Kidney (tissue), 14 donors: Measurements from ENCODE around the gene RALGAPB. TPM values are rescaled to one million over a fixed set of nuclear protein-coding genes. Genes with fewer than 3 reads are reported as not detected.

Experiments
- DNase-seq, 5 donors: peaks; one replicate each; pipeline ENCODE4 v3.0.0-alpha.2; 2013 to 2020
- FAIRE-seq: peaks from 2 replicates; lab custom pipeline; 2012; peaks lifted over from hg19 to GRCh38; lab: Jason Lieb, UNC
- H3K27ac ChIP-seq, 2 donors: one replicate each; pipeline ENCODE4 v1.7.0; 2013; ENCODE audit warnings: low read depth in 2 of 2, low read length in 2 of 2, inconsistent platforms in 1 of 2
- H3K27me3 ChIP-seq: one replicate; pipeline ENCODE4 v1.7.1; 2013; ENCODE audit warnings: low read length, inconsistent platforms; ENCODE audit not compliant: control insufficient read depth, insufficient read depth
- H3K36me3 ChIP-seq, 3 donors: one replicate each; pipeline versions ENCODE4 v1.7.0 to v1.7.1; 2013; ENCODE audit warnings: low read length in 3 of 3, control low read depth in 1 of 3, inconsistent platforms in 1 of 3; ENCODE audit not compliant: insufficient read depth in 3 of 3, control insufficient read depth in 2 of 3
- H3K4me1 ChIP-seq, 3 donors: one replicate each; pipeline versions ENCODE4 v1.7.0 to v1.7.1; 2013; ENCODE audit warnings: low read length in 3 of 3, inconsistent platforms in 1 of 3, low read depth in 1 of 3; ENCODE audit not compliant: control insufficient read depth in 2 of 3, insufficient read depth in 2 of 3
- H3K4me3 ChIP-seq, 3 donors: one replicate each; pipeline versions ENCODE4 v1.7.0 to v1.8.1; 2013; ENCODE audit warnings: low read length in 3 of 3, control low read depth in 1 of 3, inconsistent platforms in 1 of 3
- H3K9ac ChIP-seq, 3 donors: one replicate each; pipeline versions ENCODE4 v1.7.0 to v1.7.1; 2013; ENCODE audit warnings: low read length in 3 of 3, control low read depth in 1 of 3, inconsistent platforms in 1 of 3
- H3K9me3 ChIP-seq, 3 donors: one replicate each; pipeline versions ENCODE4 v1.7.0 to v1.7.1; 2013; ENCODE audit warnings: low read length in 3 of 3, control low read depth in 1 of 3, inconsistent platforms in 1 of 3; ENCODE audit not compliant: control insufficient read depth in 2 of 3, insufficient read depth in 1 of 3
- intact Hi-C: fragments of 100-400 bp; cut with DNase I; formaldehyde crosslinking; loops from one replicate; pipeline ENCODE4 v1.11.1; 2022
- polyA plus RNA-seq: library from polyadenylated mRNA; stranded (reverse); fragments of 350-450 nt; fragmentation: Illumina TruSeq; extraction: RNeasy Lipid Tissue Mini Kit (QIAGEN cat#74804); gene quantifications from one replicate; pipeline ENCODE4 v1.2.3, GENCODE V29; 2014; ENCODE audit warnings: low read depth, low replicate concordance; ENCODE audit not compliant: insufficient read depth
- total RNA-seq: library from RNA; stranded (reverse); fragmentation: NEBNext Ultra II Directional; extraction: Animal tissue kit (Norgen Biotek cat#: 25700); gene quantifications from one replicate; pipeline ENCODE4 v1.2.1, GENCODE V29; 2021
- TF ChIP-seq, protein P1 (sequence below): IDR thresholded peaks from 3 replicates; pipeline ENCODE4 v1.5.1; 2012; ENCODE audit warnings: mild to moderate bottlenecking, moderate library complexity, borderline replicate concordance; ENCODE audit not compliant: insufficient read depth; ENCODE audit errors: extremely low read depth
- donor health status: control.
- donor health status: control.
- donor health status: control.
- donor health status: control.
- donor health status: control.
- donor health status: DM: yes; HTN: yes; CAD: no.
- donor health status: Normal renal cell carcinoma (clear cell type).

RALGAPB gene
- total and polyA plus RNA-seq, 2 donors from 2014 or later, result 9.4 to 43.3 TPM

DNA sequence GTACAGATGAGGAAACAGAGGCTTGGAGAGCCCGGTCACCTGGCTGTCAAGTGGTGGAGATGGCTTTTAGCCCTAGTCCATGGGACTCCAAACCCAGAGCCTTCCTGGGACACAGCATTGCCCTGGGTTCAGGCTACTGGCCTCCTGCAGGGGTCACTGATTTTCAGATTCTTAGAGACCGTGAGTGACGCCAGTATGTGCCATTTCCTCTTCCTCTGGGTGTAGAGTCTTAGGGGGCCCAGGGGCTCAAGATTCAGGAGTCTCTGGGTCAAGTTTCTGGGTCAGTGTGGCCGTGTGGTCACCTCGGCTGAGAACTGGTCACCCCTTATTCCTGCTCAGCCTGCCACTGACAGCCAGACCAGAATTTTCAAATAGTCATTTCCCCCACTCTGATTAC lies 129.5 kb downstream of the RALGAPB start:
- Histone ChIP-seq H3K27ac (no peak overlapping the region), H3K4me3 (no peak overlapping the region), H3K9me3 (no peaks in the 10 kb centered on the region), H3K9ac (no peak overlapping the region), H3K27me3 (no peaks in the 10 kb centered on the region), H3K4me1 (peaks cover 0 to 13% (median 0%) of the 10 kb centered on the region in 3 donors), H3K36me3 (no peaks in the 10 kb centered on the region)
- TF ChIP-seq, protein P1, sequence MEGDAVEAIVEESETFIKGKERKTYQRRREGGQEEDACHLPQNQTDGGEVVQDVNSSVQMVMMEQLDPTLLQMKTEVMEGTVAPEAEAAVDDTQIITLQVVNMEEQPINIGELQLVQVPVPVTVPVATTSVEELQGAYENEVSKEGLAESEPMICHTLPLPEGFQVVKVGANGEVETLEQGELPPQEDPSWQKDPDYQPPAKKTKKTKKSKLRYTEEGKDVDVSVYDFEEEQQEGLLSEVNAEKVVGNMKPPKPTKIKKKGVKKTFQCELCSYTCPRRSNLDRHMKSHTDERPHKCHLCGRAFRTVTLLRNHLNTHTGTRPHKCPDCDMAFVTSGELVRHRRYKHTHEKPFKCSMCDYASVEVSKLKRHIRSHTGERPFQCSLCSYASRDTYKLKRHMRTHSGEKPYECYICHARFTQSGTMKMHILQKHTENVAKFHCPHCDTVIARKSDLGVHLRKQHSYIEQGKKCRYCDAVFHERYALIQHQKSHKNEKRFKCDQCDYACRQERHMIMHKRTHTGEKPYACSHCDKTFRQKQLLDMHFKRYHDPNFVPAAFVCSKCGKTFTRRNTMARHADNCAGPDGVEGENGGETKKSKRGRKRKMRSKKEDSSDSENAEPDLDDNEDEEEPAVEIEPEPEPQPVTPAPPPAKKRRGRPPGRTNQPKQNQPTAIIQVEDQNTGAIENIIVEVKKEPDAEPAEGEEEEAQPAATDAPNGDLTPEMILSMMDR, result no peak
- no peak for FAIRE-seq
- intact Hi-C loops, result no loop called here
- DNase-seq, result no peak

DNA sequence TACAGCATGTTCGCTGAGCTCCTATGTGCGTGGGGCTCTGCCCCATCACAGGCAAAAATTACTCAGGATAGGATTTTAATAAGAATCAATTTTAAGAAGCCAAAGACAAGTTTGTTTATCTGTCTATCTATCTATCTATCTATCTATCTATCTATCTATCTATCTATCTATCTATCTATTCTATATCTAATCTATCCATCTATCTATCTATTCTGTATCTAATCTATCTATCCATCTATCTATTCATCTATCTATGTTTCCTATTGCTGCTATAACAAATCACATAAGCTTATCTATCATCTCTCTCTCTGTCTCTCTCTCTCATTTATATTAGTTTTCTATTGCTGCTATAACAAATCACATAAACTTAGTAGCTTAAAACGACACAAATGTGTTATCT lies 130.6 kb downstream of the RALGAPB start:
- FAIRE-seq (no peak), DNase-seq (no peak)
- no peak overlapping the region for H3K9ac ChIP-seq
- H3K27me3 ChIP-seq, result no peaks in the 10 kb centered on the region
- H3K27ac ChIP-seq, result no peak overlapping the region
- H3K36me3 ChIP-seq, result no peaks in the 10 kb centered on the region
- TF ChIP-seq, protein P1, result no peak
- H3K9me3 ChIP-seq, result no peaks in the 10 kb centered on the region
- intact Hi-C loops, result no loop called here
- peaks cover 0 to 13% (median 0%) of the 10 kb centered on the region in 3 donors for H3K4me1 ChIP-seq
- H3K4me3 ChIP-seq, result no peak overlapping the region

DNA sequence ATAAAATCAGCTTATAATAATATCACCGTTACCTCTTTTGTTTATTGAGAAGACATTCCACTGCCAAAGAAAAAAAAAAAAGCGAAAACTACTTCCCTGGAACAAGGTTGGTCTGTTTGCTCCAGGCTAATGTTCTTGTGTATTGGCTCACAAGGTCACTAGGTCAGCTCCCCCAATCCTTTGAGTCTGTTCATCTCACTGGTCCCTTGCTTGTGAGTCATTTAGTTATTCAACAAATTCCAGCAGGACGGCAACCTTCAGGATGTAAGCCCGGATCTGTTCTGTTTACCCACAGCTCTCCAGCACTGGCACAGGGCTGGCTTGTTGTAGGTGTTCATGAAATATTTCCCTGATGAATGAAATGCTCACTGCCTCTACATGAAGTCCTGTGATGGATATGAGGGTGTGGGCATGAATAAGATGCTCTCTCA lies 132.2 kb downstream of the RALGAPB start:
- DNase-seq (no peak), FAIRE-seq (no peak)
- Histone ChIP-seq H3K9ac (no peak overlapping the region), H3K4me1 (peaks cover 0 to 9% (median 0%) of the 10 kb centered on the region in 3 donors), H3K9me3 (no peaks in the 10 kb centered on the region), H3K27me3 (no peaks in the 10 kb centered on the region), H3K4me3 (no peak overlapping the region), H3K36me3 (no peaks in the 10 kb centered on the region), H3K27ac (no peak overlapping the region)
- TF ChIP-seq, protein P1, result no peak
- intact Hi-C loops, result no loop called here

DNA sequence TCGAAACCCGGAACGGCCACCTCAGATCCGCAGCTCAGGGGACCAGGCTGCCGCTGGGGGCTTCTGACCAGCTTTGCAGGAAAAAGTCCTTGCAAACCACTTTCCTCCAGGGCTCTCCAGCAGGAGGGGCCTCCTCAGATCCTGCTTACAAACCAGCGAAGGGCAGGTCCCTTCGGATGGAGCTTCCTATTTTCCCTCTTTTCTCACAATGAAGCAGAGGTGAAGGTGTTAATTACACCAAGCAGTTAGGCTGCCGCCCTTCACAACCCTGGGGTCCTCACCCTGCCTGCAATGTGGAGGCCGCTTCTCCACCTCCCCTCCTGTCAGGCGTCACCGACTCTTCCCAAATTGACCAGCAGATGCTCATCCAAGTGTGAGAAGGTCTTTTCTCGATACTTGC lies 134.7 kb downstream of the RALGAPB start:
- Histone ChIP-seq H3K9ac (no peak overlapping the region), H3K4me1 (no peaks in the 10 kb centered on the region), H3K36me3 (no peaks in the 10 kb centered on the region), H3K27me3 (no peaks in the 10 kb centered on the region), H3K27ac (no peak overlapping the region), H3K9me3 (no peaks in the 10 kb centered on the region), H3K4me3 (no peak overlapping the region)
- FAIRE-seq (no peak), DNase-seq (no peak)
- TF ChIP-seq, protein P1, result no peak
- intact Hi-C loops, result no loop called here
